Panc1 (cell line): Measurements from ENCODE around the gene INS. TPM values are rescaled to one million over a fixed set of nuclear protein-coding genes. Genes with fewer than 3 reads are reported as not detected.

Experiments used
- ATAC-seq: fragments of 200-7000 bp; cut with Tn5 transposase; 2 replicates; pipeline ENCODE4 v1.9.1; 2020; ENCODE audit warnings: mild to moderate bottlenecking, moderate library complexity
- BruUV-seq: library from RNA; stranded (reverse); fragments of 400-500 nt; replicated peaks from 2 replicates; lab custom pipeline; 2021; lab: Mats Ljungman, UMichigan
- CTCF ChIA-PET: fragments of 300-600 bp; sonication (Branson Sonifier 250); formaldehyde crosslinking; loops from one replicate; lab custom pipeline; 2022; ENCODE audit warnings: antibody characterized with exemption; lab: Charles Lee
- POLR2A ChIA-PET: fragments of 300-600 bp; sonication (Branson Sonifier 250); formaldehyde crosslinking; loops from one replicate; lab custom pipeline; 2022; ENCODE audit warnings: antibody characterized with exemption; lab: Charles Lee
- DNase-seq: peaks from one replicate; pipeline ENCODE4 v3.0.0-alpha.2; 2010; ENCODE audit warnings: low read depth, low spot score
- H3K27ac ChIP-seq: 2 replicates; pipeline ENCODE4 v1.5.1; 2011; ENCODE audit warnings: mild to moderate bottlenecking, low read length, inconsistent platforms
- H3K27me3 ChIP-seq: fragments of 200-500 bp; sonication (Bioruptor generic); 2 replicates; pipeline ENCODE4 v1.6.0; 2014; ENCODE audit warnings: low read length, inconsistent platforms; ENCODE audit not compliant: control insufficient read depth, insufficient read depth
- H3K36me3 ChIP-seq: fragments of 200-500 bp; sonication (Bioruptor generic); 2 replicates; pipeline ENCODE4 v1.5.1; 2014; ENCODE audit warnings: inconsistent platforms, mild to moderate bottlenecking, low read length, moderate library complexity; ENCODE audit not compliant: control insufficient read depth, insufficient read depth
- H3K4me1 ChIP-seq: 2 replicates; pipeline ENCODE4 v1.5.1; 2011; ENCODE audit warnings: inconsistent platforms, mild to moderate bottlenecking, low read length, moderate library complexity; ENCODE audit not compliant: control insufficient read depth, insufficient read depth
- H3K4me3 ChIP-seq, 2 experiments: 2 replicates each; pipeline ENCODE4 v1.5.1; 2011 to 2012; ENCODE audit warnings: low read depth in 2 of 2, low read length in 2 of 2, mild to moderate bottlenecking in 2 of 2, inconsistent platforms in 1 of 2, moderate library complexity in 1 of 2
- H3K9me3 ChIP-seq: fragments of 200-500 bp; sonication (Bioruptor generic); 2 replicates; pipeline ENCODE4 v1.5.1; 2014; ENCODE audit warnings: low read depth, mild to moderate bottlenecking, inconsistent platforms, low read length, moderate library complexity; ENCODE audit not compliant: control insufficient read depth, insufficient read depth
- CTCF ChIP-seq: fragments of 450-650 bp; IDR thresholded peaks from 2 replicates; pipeline ENCODE4 v1.5.1; 2017; ENCODE audit warnings: mild to moderate bottlenecking
- POLR2AphosphoS5 ChIP-seq: IDR thresholded peaks from 2 replicates; pipeline ENCODE4 v1.6.1; 2012; ENCODE audit warnings: mild to moderate bottlenecking, low read depth, low read length, moderate library complexity
- REST ChIP-seq, 2 experiments: IDR thresholded peaks; 2 replicates each; pipeline ENCODE4 v1.6.1; 2011 to 2012; ENCODE audit warnings: low read depth in 2 of 2, control low read depth in 1 of 2, low read length in 1 of 2, mild to moderate bottlenecking in 1 of 2, moderate library complexity in 1 of 2; ENCODE audit not compliant: insufficient read depth in 1 of 2
- SIN3A ChIP-seq: IDR thresholded peaks from 2 replicates; pipeline ENCODE4 v1.6.1; 2012; ENCODE audit warnings: low read depth, mild to moderate bottlenecking, low read length, moderate library complexity, borderline replicate concordance; ENCODE audit not compliant: insufficient read depth
- TCF7L2 ChIP-seq: IDR thresholded peaks from 2 replicates; pipeline ENCODE4 v1.6.1; 2011; ENCODE audit warnings: mild to moderate bottlenecking, low read depth, low read length, inconsistent platforms
- in situ Hi-C: cut with HindIII; loops from 2 replicates; pipeline ENCODE4 v1.10.0; 2016; ENCODE audit warnings: low sequenced_read_pairs, low pct_unique_long_range_greater_than_20kb
- intact Hi-C: fragments of 100-400 bp; cut with micrococcal nuclease; formaldehyde crosslinking; loops from one replicate; pipeline ENCODE4 v1.10.0; 2022; ENCODE audit not compliant: unreplicated experiment
- total RNA-seq: library from RNA; stranded (reverse); gene quantifications from one replicate; pipeline ENCODE4 v1.2.1, GENCODE V29; 2021; ENCODE audit not compliant: unreplicated experiment

INS gene
- total RNA-seq, 1 experiment from 2014 or later: not detected

GRCh38 chr11:2169626-2170570 is 8.9 kb upstream of the INS start:
- Histone ChIP-seq H3K27ac (no peak overlapping the region), H3K27me3 (no peaks in the 10 kb centered on the region), H3K4me1 (peaks cover 8% of the 10 kb centered on the region; the same call in 1 of the 2 replicates), H3K9me3 (no peaks in the 10 kb centered on the region), H3K4me3 (no peak overlapping the region), H3K36me3 (no peaks in the 10 kb centered on the region)
- CTCF ChIA-PET: interaction anchor here (0.6 to 1.2 kb wide), 3 partner anchors 15 to 531 kb away, joined by 3 read pairs; no protein-coding TSS in a partner anchor
- in situ Hi-C loops: no loop called here
- BruUV-seq: no TSS peak
- no peak for DNase-seq
- no peak for ATAC-seq
- POLR2A ChIA-PET: interaction anchor here (0.7 kb wide), 1 partner anchor 158 kb away, joined by 9 read pairs; no protein-coding TSS in a partner anchor
- TF ChIP-seq TCF7L2 (no peak), CTCF (no peak), REST (IDR thresholded peaks at IDR 0.05; ENCODE audit: insufficient read depth in 1 of 2, low read depth in 2 of 2, low read length in 1 of 2) (no peak), POLR2AphosphoS5 (no peak), SIN3A (no peak)
- intact Hi-C loops: no loop called here

- no peaks in the 10 kb centered on the region for H3K36me3 ChIP-seq
- CTCF ChIA-PET: no interaction called here
- intact Hi-C loops: no loop called here
- no peak for TF ChIP-seq TCF7L2
- no peak for DNase-seq
- no peaks in the 10 kb centered on the region for H3K27me3 ChIP-seq
- no peak overlapping the region for H3K4me3 ChIP-seq
- no peak overlapping the region for H3K27ac ChIP-seq
- in situ Hi-C loops: no loop called here
- BruUV-seq: no TSS peak
- POLR2A ChIA-PET: interaction anchor here (0.7 kb wide), 1 partner anchor 159 kb away, joined by 9 read pairs; no protein-coding TSS in a partner anchor
- peaks cover 8% of the 10 kb centered on the region; the same call in 1 of the 2 replicates for H3K4me1 ChIP-seq
- no peaks in the 10 kb centered on the region for H3K9me3 ChIP-seq
- ATAC-seq: peak; percentile 4; the same call in 1 of the 2 replicates
Observed at GRCh38 chr11:2169005-2169378, 8.0 kb upstream of the INS start.
